IPS-20b (cell line): ENCODE data around the gene PHF21B.

ENCODE experiments used
- H3K27ac ChIP-seq: one replicate; pipeline ENCODE4 v1.5.1; 2013; ENCODE audit warnings: low read length
- H3K27me3 ChIP-seq: 2 replicates; pipeline ENCODE4 v1.6.1; 2013; ENCODE audit warnings: mild to moderate bottlenecking, low read length, inconsistent platforms; ENCODE audit not compliant: insufficient read depth
- H3K36me3 ChIP-seq: 2 replicates; pipeline ENCODE4 v1.6.1; 2013; ENCODE audit warnings: low read depth, mild to moderate bottlenecking, inconsistent platforms, low read length, moderate library complexity; ENCODE audit not compliant: insufficient read depth
- H3K4me1 ChIP-seq: 2 replicates; pipeline ENCODE4 v1.6.1; 2013; ENCODE audit warnings: mild to moderate bottlenecking, control low read depth, inconsistent platforms, low read length, moderate library complexity; ENCODE audit not compliant: insufficient read depth
- H3K4me3 ChIP-seq: 2 replicates; pipeline ENCODE4 v1.5.1; 2013; ENCODE audit warnings: mild to moderate bottlenecking, low read length, inconsistent platforms
- H3K9ac ChIP-seq: 2 replicates; pipeline ENCODE4 v1.6.1; 2013; ENCODE audit warnings: low read depth, mild to moderate bottlenecking, inconsistent platforms, low read length, moderate library complexity
- H3K9me3 ChIP-seq: 2 replicates; pipeline ENCODE4 v1.6.1; 2013; ENCODE audit warnings: mild to moderate bottlenecking, low read depth, low read length, inconsistent platforms; ENCODE audit not compliant: insufficient read depth

PHF21B gene

DNA sequence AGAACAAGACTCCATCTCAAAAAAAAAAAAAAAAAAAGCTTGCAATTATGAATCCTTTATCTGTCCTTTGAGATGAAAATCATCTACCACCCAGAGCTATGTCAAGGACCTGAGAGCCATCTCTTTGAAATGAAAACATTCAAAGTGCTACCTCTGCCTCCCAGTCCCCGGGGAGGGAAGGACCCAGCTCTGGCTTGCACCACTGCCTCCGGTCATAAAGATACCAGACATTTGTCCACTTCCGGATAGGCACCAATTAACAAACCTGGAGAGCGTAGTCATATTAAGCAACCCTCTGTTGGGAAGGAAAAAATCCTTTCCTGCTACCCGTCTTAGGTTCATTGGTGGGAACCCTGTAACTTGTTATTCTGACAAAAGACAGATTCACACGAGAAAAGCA, 158.9 kb downstream of the PHF21B start:
- peaks cover 6% of the 10 kb centered on the region; the same call in 1 of the 2 replicates for H3K36me3 ChIP-seq
- no peak overlapping the region for H3K4me3 ChIP-seq
- H3K9me3 ChIP-seq = no peaks in the 10 kb centered on the region
- H3K4me1 ChIP-seq = no peaks in the 10 kb centered on the region
- no peak overlapping the region for H3K27ac ChIP-seq
- no peaks in the 10 kb centered on the region for H3K27me3 ChIP-seq
- H3K9ac ChIP-seq = no peak overlapping the region

DNA sequence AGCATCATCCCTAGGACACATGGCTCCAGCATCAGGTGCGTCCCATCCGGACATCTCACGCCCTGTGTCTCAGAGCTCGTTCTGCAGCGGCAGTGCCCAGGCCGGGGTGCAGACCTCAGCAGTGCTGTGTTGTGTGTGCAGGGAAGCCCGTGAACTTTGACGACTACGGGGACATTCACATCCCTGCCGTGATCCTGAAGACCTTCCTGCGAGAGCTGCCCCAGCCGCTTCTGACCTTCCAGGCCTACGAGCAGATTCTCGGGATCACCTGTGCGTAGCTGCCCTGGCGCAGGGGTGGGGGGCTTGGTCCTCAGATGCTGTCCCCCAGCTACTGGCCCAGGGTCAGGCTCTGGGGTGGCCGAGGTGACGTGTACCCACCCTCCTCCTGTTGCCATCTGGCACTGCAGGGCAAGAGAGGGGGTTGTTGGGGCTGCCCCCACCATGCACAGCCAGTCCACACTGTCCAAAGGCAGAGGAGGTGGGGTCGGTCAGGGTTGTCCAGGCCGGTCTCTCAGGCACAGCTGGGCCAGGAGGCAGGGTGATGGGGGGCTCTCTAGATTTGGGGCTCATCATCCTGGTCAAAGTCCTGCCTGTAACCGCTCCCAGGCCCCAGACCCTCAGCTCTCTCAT, 160.9 kb downstream of the PHF21B start:
- no peaks in the 10 kb centered on the region for H3K27me3 ChIP-seq
- H3K4me1 ChIP-seq = no peaks in the 10 kb centered on the region
- peaks cover 4% of the 10 kb centered on the region; the same call in 1 of the 2 replicates for H3K36me3 ChIP-seq
- H3K27ac ChIP-seq = no peak overlapping the region
- H3K4me3 ChIP-seq = no peak overlapping the region
- H3K9ac ChIP-seq = no peak overlapping the region
- no peaks in the 10 kb centered on the region for H3K9me3 ChIP-seq

DNA sequence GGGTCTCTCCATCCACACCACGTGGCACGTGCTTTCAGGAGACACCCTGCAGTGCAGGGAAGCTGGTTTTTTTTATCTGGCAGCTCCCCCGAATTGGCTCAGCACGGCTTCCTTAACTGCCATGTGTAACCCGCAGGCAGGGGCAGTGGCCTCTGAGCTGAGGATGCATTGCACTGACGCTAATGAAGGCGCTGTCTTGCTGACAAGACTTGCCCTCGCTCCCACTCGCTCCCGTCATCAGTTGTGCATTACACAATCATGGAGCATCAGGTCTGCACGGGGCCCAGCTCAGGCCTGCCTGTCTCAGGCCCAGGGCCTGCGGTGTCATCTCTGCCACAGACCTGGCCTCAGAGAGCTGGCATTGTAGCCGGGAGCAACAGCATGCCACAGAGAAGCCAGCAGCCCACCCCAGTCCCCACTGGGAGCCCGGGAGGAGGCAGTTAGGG, 161.5 kb downstream of the PHF21B start:
- H3K9ac ChIP-seq = no peak overlapping the region
- no peaks in the 10 kb centered on the region for H3K9me3 ChIP-seq
- no peak overlapping the region for H3K27ac ChIP-seq

DNA sequence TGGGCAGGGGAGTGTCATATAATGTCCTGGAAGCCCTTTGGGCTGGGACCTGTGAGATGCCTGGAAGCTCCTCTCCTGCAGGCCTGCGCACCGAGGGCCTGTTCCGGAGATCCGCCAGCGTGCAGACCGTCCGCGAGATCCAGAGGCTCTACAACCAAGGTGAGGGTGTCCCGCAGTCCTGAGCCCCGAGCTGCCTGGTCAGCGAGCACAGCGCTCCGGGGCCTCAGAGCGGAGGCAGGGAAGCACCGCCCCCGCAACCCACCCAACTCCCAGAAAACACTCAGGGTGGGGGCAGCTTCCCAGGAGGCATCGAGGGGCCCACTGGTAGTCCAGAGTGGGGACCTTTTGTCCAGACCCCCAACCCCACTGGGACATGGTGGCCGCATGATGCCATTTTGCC, 161.9 kb downstream of the PHF21B start:
- Histone ChIP-seq H3K9me3 (no peaks in the 10 kb centered on the region), H3K4me1 (no peaks in the 10 kb centered on the region), H3K9ac (no peak overlapping the region), H3K27me3 (no peaks in the 10 kb centered on the region), H3K36me3 (peaks cover 4% of the 10 kb centered on the region; the same call in 1 of the 2 replicates), H3K27ac (no peak overlapping the region), H3K4me3 (no peak overlapping the region)

More for the DNA sequence above, 161.5 kb downstream of the PHF21B start:
- Histone ChIP-seq H3K4me1 (no peaks in the 10 kb centered on the region), H3K27me3 (no peaks in the 10 kb centered on the region), H3K36me3 (peaks cover 4% of the 10 kb centered on the region; the same call in 1 of the 2 replicates), H3K4me3 (no peak overlapping the region)

DNA sequence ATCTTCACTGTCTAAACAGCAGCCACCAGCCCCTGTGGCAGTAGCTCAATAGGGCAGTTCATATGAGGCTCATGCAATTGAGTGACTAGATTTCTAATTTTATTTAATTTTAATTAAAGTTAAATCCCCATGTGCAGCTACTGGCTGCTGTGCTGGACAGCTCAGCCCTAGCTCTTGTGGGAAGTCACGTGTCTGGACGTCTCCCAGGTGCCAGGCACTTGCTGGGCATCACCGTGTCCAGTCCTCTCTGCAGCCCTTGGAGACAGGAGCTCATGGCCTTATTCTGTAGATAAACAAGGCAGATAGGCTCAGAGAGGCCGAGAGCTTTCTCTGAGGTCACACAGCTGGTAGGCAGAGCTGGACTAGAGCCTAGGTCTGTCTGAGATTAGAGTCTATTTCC, 162.4 kb downstream of the PHF21B start:
- no peaks in the 10 kb centered on the region for H3K9me3 ChIP-seq
- H3K36me3 ChIP-seq = peaks cover 4% of the 10 kb centered on the region; the same call in 1 of the 2 replicates
- H3K4me1 ChIP-seq = no peaks in the 10 kb centered on the region
- no peaks in the 10 kb centered on the region for H3K27me3 ChIP-seq
- no peak overlapping the region for H3K4me3 ChIP-seq
- H3K27ac ChIP-seq = no peak overlapping the region
- no peak overlapping the region for H3K9ac ChIP-seq

DNA sequence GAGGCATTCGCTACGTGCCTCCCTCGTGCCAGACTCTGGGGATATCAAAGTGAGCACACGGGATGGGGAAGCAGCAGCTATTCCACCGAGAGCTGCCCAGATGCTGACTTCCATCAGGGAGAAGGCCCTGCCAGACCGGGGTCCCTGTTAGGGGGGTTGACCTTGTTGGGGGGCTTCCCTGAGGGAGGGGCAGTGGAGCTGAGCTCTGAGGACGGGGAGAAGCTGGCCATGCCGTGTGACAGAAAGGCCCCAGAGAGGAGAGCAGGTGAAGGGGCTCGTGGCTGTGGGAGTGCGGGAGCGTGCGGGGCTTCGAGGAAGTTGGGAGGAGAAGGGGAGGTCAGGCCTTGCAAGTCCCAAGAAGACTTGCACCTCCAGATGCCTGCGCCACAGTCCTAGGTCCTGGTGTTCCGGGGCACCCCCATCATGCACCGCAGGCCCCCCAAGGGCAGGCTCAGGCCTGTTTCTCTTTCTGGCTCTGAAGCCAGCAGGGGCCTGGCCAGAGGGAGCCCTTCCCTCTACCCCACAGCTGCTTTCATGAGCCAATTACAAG, 163.0 kb downstream of the PHF21B start:
- peaks cover 4% of the 10 kb centered on the region; the same call in 1 of the 2 replicates for H3K36me3 ChIP-seq
- H3K9ac ChIP-seq = no peak overlapping the region
- H3K9me3 ChIP-seq = no peaks in the 10 kb centered on the region
- no peak overlapping the region for H3K27ac ChIP-seq
- no peak overlapping the region for H3K4me3 ChIP-seq
- no peaks in the 10 kb centered on the region for H3K4me1 ChIP-seq
- no peaks in the 10 kb centered on the region for H3K27me3 ChIP-seq

DNA sequence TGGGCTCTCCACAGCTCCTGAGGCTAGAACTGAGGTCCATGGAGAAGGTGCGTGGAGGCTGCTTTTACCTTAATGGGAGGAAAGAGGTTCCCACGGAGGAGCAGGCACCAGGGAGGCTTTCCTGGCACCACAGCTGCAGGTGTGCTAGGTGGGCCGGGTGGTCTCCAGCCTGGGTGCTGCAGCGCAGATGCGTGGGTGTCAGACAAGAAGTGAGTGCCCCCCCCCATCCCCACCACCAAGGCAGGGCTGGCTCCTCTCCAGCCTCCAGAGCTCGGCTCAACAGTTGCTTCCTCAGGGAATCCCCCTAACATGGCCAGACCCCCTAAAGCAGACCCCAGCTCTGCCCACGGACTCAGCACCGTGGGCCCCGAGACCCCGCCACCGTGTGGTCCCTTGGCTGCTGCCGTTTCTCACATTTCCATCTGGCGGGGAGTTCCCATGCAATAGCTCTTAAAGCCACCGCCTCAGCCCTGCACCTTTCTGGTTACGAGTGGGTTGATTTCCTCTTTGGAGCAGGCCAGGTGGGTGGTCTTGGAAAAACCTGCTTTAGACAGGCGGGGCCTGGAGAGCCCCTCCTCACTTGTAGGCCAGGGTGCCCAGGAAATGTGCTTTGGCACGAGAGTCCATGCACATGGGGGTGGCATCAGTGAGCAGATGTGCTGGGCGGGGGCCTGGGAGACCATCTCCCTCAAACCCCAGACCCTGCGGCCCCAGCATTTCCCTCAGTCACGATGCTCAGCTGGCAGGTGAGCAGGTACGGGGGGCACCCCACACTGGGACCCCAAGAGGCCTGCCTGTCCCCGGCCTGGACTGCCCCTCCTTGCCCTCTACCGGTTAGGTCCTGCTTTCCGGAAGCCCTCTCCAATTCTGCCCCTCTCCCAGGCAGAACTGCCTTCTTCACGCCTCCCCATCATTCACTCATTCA, 163.7 kb downstream of the PHF21B start:
- Histone ChIP-seq H3K9ac (no peak overlapping the region), H3K9me3 (no peaks in the 10 kb centered on the region), H3K4me1 (no peaks in the 10 kb centered on the region), H3K36me3 (peaks cover 4% of the 10 kb centered on the region; the same call in 1 of the 2 replicates), H3K27ac (no peak overlapping the region), H3K4me3 (no peak overlapping the region), H3K27me3 (no peaks in the 10 kb centered on the region)

DNA sequence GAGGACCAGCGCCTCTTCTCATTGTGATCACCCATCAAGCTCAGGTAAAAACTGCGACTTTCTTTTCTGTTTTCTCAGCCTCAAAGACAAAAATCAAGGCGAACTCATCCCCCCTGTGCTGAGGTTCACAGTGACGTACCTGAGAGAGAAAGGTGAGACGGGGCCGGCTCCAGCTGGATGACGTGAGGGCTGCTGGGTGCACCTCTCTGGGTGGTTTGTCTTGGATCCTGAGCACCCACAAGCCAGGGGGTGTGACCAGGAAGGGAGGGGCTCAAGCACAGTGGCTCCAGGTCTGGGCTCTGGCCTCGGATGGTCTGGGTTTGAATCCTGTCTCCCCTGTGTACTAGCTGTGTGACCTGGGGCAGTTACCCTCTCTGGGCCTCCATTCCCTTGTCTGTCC, 164.6 kb downstream of the PHF21B start:
- H3K9ac ChIP-seq = no peak overlapping the region
- peaks cover 4% of the 10 kb centered on the region; the same call in 1 of the 2 replicates for H3K36me3 ChIP-seq
- H3K27me3 ChIP-seq = no peaks in the 10 kb centered on the region
- H3K9me3 ChIP-seq = no peaks in the 10 kb centered on the region
- H3K27ac ChIP-seq = no peak overlapping the region
- H3K4me1 ChIP-seq = no peaks in the 10 kb centered on the region
- no peak overlapping the region for H3K4me3 ChIP-seq

DNA sequence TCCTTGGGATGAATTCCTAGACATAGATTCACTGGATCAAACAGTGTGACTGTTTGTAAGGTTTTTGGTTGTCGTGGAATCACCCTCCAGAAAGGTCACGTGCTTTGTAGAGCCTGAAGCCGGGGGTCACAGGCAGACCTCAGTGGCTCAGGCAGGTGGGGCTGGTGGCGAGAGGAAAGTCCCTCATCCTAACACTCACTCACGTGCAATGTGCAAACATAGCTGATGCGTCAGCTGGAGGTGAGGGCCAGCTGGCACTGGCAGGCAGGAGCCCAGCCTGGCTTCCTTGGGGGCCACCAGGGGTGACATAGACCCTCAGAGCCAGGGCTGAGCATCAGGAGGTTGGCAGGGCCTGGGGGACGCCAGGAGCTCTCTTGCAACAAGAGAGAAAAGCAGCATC, 167.4 kb downstream of the PHF21B start:
- Histone ChIP-seq H3K4me1 (no peaks in the 10 kb centered on the region), H3K9me3 (no peaks in the 10 kb centered on the region), H3K27me3 (no peaks in the 10 kb centered on the region), H3K27ac (no peak overlapping the region), H3K9ac (no peak overlapping the region), H3K4me3 (no peak overlapping the region), H3K36me3 (no peaks in the 10 kb centered on the region)

DNA sequence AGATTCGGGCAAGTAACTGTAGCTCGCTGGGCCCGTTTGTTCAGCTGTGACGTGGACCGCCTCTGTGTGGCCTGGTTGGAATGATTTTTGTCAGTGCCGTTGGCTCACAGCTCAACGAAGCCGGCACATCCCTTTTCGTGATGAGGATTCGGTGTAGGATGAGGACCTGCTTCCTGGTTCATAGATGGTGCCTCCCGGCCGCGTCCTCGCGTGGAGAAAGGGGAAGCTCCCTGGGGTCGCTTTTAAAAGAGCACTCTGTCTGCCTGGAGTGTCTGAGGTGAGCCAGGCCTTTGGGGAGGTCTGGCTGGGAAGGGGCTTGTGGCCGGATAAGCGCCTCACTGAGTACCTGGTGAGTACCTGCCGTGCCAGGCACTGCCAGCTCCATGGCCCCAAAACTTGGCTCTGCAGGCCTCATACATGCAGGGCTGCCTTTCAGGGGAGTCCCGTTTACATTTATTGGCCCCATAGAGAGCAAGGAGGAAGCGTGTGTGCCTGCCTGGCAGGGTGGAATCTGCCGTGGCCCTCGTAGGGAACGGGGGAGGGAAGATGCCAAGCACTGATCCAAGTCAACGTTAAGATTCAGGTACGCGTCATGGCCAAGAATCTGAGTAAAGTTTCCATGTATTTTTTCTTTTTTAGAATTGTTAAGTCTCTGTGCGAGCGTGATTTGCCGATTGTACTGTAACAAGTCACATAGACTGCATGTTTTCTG, 169.0 kb downstream of the PHF21B start:
- Histone ChIP-seq H3K9ac (no peak overlapping the region; the same call in 1 of the 2 replicates), H3K27ac (no peak overlapping the region), H3K4me1 (no peaks in the 10 kb centered on the region), H3K27me3 (no peaks in the 10 kb centered on the region), H3K36me3 (peaks cover 4% of the 10 kb centered on the region; the same call in 1 of the 2 replicates), H3K4me3 (no peak overlapping the region), H3K9me3 (no peaks in the 10 kb centered on the region)

DNA sequence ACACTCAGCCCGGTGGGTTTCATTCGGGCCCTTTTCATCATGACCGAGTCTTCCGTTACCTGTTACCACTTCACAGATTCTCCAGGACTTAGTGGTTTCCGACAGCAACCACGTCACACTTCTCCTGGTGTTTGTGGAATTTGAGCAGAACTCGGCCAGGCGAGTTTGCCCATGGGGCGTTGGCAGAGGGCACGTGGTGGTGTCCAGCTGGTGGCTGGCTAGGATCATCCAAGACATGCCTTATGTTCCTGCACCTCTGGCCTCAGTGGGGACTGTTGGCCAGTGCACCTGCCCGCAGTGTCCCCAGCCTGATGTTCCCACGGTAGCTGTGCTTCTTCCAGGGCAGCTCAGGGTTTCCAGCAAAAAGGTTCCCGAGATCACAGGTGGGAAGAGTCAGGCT, 170.1 kb downstream of the PHF21B start:
- H3K36me3 ChIP-seq = peaks cover 4% of the 10 kb centered on the region; the same call in 1 of the 2 replicates
- H3K4me3 ChIP-seq = no peak overlapping the region
- H3K4me1 ChIP-seq = no peaks in the 10 kb centered on the region
- H3K9ac ChIP-seq = no peak overlapping the region
- no peaks in the 10 kb centered on the region for H3K27me3 ChIP-seq
- H3K9me3 ChIP-seq = peaks cover 2% of the 10 kb centered on the region
- no peak overlapping the region for H3K27ac ChIP-seq
